ENCODE data around the gene USP24.

GRCh38 chr1:55124470-55124869 is 90.7 kb downstream of the USP24 start:
- no peak for TF ChIP-seq POLR2AphosphoS5 (IDR thresholded peaks at IDR 0.05; ENCODE audit: insufficient read depth in 1 of 2, low read depth in 1 of 2)
- TF ChIP-seq, protein P1, sequence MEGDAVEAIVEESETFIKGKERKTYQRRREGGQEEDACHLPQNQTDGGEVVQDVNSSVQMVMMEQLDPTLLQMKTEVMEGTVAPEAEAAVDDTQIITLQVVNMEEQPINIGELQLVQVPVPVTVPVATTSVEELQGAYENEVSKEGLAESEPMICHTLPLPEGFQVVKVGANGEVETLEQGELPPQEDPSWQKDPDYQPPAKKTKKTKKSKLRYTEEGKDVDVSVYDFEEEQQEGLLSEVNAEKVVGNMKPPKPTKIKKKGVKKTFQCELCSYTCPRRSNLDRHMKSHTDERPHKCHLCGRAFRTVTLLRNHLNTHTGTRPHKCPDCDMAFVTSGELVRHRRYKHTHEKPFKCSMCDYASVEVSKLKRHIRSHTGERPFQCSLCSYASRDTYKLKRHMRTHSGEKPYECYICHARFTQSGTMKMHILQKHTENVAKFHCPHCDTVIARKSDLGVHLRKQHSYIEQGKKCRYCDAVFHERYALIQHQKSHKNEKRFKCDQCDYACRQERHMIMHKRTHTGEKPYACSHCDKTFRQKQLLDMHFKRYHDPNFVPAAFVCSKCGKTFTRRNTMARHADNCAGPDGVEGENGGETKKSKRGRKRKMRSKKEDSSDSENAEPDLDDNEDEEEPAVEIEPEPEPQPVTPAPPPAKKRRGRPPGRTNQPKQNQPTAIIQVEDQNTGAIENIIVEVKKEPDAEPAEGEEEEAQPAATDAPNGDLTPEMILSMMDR (IDR thresholded peaks at IDR 0.05): no peak
- no peak for TF ChIP-seq POLR2A (IDR thresholded peaks at IDR 0.05)
